ENCODE data around the gene POMT1.
A peak's percentile ranks its signal among the peaks of the same experiment; 100 is the strongest.

The POMT1 gene

DNA sequence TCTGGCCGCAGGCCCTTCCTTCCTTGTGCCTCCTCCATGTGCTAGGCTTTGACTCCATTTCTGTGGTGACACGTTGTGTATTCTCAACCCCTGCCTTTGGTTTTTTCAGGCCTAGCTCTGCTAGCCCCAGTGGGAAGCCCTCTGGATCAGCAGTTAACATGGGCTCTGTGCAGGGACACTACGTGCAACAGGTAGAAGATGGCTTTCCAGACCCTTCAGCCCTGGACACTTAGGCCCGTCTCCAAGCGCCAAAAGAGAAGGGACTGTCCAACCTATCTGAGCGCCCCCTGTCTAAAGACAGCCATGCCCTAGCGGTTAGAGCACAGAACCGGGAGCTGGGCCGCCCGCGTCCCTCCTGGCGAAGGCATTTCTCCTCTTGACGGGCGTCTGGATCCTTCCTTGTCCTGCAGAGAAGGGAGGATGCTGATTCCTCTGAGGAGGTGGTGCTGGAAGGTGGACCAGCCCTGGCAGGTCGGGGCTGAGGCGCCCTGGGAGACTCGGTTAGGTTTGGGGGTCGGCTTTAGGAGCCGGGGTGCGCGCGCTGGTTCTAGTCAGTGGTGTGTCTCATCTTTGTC, 8.3 kb upstream of the POMT1 start:
- TF ChIP-seq, protein P1, sequence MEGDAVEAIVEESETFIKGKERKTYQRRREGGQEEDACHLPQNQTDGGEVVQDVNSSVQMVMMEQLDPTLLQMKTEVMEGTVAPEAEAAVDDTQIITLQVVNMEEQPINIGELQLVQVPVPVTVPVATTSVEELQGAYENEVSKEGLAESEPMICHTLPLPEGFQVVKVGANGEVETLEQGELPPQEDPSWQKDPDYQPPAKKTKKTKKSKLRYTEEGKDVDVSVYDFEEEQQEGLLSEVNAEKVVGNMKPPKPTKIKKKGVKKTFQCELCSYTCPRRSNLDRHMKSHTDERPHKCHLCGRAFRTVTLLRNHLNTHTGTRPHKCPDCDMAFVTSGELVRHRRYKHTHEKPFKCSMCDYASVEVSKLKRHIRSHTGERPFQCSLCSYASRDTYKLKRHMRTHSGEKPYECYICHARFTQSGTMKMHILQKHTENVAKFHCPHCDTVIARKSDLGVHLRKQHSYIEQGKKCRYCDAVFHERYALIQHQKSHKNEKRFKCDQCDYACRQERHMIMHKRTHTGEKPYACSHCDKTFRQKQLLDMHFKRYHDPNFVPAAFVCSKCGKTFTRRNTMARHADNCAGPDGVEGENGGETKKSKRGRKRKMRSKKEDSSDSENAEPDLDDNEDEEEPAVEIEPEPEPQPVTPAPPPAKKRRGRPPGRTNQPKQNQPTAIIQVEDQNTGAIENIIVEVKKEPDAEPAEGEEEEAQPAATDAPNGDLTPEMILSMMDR (conservative IDR thresholded peaks at IDR 0.05; ENCODE audit: low read depth, low read length), result no peak
- no peak overlapping the region for H2AFZ ChIP-seq (ENCODE audit: low read depth)
- H3K4me3 ChIP-seq (IDR thresholded peaks at IDR 0.05; ENCODE audit: insufficient read depth, low read depth, low read length), result no peak overlapping the region
- peaks cover 10% of the 10 kb centered on the region; the same call in 1 of the 2 replicates for H3K36me3 ChIP-seq (ENCODE audit: insufficient read depth)
- H3K4me2 ChIP-seq, result no peak overlapping the region
- H3K9ac ChIP-seq, result no peak overlapping the region
- peaks cover 26% of the 10 kb centered on the region for H3K4me1 ChIP-seq (ENCODE audit: low read depth, poor library complexity, severe bottlenecking)
- no peaks in the 10 kb centered on the region for H4K20me1 ChIP-seq (ENCODE audit: insufficient read depth)
- H3K27me3 ChIP-seq (ENCODE audit: insufficient read depth, low read depth), result no peaks in the 10 kb centered on the region
- H3K79me2 ChIP-seq (ENCODE audit: insufficient read depth, low read depth), result peaks cover 6% of the 10 kb centered on the region; the same call in 1 of the 2 replicates
- H3K27ac ChIP-seq, result no peak overlapping the region

DNA sequence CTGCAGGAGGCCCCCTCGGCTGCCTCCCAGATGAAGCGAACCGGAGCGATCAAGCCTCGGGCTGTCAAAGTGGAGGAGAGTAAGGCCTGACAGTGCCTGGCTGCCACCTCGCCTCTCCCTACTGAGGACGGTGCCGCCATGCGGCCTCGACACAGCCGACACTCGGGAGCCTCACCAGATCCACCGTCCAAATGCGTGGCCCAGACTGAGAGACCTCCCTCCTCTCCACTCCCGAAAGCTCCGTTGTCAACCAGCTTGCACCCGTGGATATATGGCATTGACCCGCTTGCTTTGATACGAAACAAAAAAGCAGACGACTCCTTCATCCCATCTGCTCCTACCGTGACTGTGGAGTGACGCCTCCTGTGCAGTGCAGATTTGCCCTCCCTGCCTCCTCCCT, 6.9 kb upstream of the POMT1 start:
- Histone ChIP-seq H3K4me1 (ENCODE audit: low read depth, poor library complexity, severe bottlenecking) (peaks cover 40% of the 10 kb centered on the region), H3K79me2 (ENCODE audit: insufficient read depth, low read depth) (peaks cover 6% of the 10 kb centered on the region; the same call in 1 of the 2 replicates), H3K4me3 (IDR thresholded peaks at IDR 0.05; ENCODE audit: insufficient read depth, low read depth, low read length) (no peak overlapping the region), H3K27me3 (ENCODE audit: insufficient read depth, low read depth) (no peaks in the 10 kb centered on the region), H3K4me2 (no peak overlapping the region), H2AFZ (ENCODE audit: low read depth) (no peak overlapping the region), H4K20me1 (ENCODE audit: insufficient read depth) (no peaks in the 10 kb centered on the region), H3K9ac (no peak overlapping the region), H3K36me3 (ENCODE audit: insufficient read depth) (peaks cover 6% of the 10 kb centered on the region; the same call in 1 of the 2 replicates), H3K27ac (no peak overlapping the region)
- TF ChIP-seq, protein P1 (conservative IDR thresholded peaks at IDR 0.05; ENCODE audit: low read depth, low read length), result no peak

DNA sequence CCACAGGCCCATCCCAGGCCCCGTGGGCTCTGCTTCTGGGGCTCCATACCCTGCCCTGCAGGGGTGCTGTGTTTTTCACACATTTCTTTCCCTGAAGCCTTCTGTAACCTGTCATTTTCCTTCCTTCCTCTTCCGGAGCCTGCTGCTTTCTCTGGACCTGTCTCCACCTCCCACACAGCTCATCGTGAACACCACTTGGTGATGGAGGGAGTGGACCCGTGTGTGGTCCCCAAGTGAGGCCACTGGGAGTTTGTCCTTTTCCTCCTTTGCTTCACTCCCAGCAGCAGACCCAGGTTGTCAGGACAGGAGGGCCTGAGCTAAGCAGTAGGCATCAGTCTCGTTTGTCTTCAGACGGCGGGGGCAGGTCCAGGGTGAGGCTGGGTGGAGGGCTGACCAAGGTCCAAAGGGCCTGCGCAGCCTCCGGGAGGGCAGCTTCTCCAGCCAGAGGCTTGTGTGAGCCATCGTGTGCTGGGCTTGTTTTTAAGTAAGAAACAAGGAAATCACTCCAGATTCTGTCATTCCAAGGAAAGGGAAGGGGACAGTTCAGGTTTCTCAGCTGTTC, 5.8 kb upstream of the POMT1 start:
- Histone ChIP-seq H3K79me2 (ENCODE audit: insufficient read depth, low read depth) (peaks cover 9% of the 10 kb centered on the region; the same call in 1 of the 2 replicates), H4K20me1 (ENCODE audit: insufficient read depth) (no peaks in the 10 kb centered on the region), H3K4me3 (IDR thresholded peaks at IDR 0.05; ENCODE audit: insufficient read depth, low read depth, low read length) (no peak overlapping the region), H2AFZ (ENCODE audit: low read depth) (no peak overlapping the region), H3K4me1 (ENCODE audit: low read depth, poor library complexity, severe bottlenecking) (peaks cover 52% of the 10 kb centered on the region), H3K27me3 (ENCODE audit: insufficient read depth, low read depth) (no peaks in the 10 kb centered on the region), H3K36me3 (ENCODE audit: insufficient read depth) (peaks cover 6% of the 10 kb centered on the region; the same call in 1 of the 2 replicates), H3K9ac (no peak overlapping the region), H3K4me2 (no peak overlapping the region), H3K27ac (peak overlapping the region; percentile 12; the same call in 1 of the 2 replicates)
- TF ChIP-seq, protein P1 (conservative IDR thresholded peaks at IDR 0.05; ENCODE audit: low read depth, low read length), result no peak

DNA sequence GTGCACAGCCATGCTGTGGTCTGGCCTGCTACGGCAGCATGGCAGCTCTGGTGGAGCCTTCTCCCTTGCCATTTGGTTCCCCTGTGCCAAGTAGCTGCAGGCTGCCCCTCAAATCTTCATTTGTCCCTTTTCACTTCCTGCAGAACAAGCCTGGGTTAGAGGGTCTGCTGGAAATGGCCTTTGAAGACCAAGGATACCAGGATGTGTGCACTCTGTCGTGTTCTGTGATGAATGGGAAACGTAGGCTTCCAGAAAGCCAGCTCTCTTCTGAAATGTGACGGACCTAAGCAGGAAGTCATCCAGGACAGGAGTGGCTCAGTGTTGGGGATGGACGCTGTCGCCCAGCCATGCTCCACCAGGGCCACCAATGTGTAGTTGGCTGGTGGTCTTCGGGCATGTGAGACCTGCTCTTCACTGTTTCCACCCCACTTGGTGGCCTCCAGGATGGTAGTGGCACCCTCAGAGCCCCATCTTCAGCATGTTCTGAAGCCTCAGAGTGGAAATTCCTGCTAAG, 3.4 kb upstream of the POMT1 start:
- peak overlapping the region; percentile 99 for H3K27ac ChIP-seq

More for the DNA sequence above, 3.4 kb upstream of the POMT1 start:
- H3K4me1 ChIP-seq (ENCODE audit: low read depth, poor library complexity, severe bottlenecking), result peaks cover 62% of the 10 kb centered on the region
- H3K4me2 ChIP-seq, result peak overlapping the region; percentile 97
- H4K20me1 ChIP-seq (ENCODE audit: insufficient read depth), result no peaks in the 10 kb centered on the region
- H3K79me2 ChIP-seq (ENCODE audit: insufficient read depth, low read depth), result peaks cover 27% of the 10 kb centered on the region
- no peaks in the 10 kb centered on the region for H3K27me3 ChIP-seq (ENCODE audit: insufficient read depth, low read depth)
- no peak overlapping the region for H2AFZ ChIP-seq (ENCODE audit: low read depth)
- H3K4me3 ChIP-seq (IDR thresholded peaks at IDR 0.05; ENCODE audit: insufficient read depth, low read depth, low read length), result no peak overlapping the region
- H3K36me3 ChIP-seq (ENCODE audit: insufficient read depth), result peaks cover 3% of the 10 kb centered on the region; the same call in 1 of the 2 replicates
- TF ChIP-seq, protein P1 (conservative IDR thresholded peaks at IDR 0.05; ENCODE audit: low read depth, low read length), result no peak
- H3K9ac ChIP-seq, result peak overlapping the region; percentile 82; the same call in 1 of the 2 replicates

Data from KMS-11 (cell line).